ENCODE data around the gene AGO3.
"Not testable (repeated sequence)": the region's sequence is repeated elsewhere in the genome, so short reads cannot be mapped to it uniquely, and the experiment has no call there.

The AGO3 gene

GRCh38 chr1:36014722-36015220, 83.9 kb downstream of the AGO3 start:
- no peak for DNase-seq

GRCh38 chr1:36016686-36017085, 85.8 kb downstream of the AGO3 start:
- DNase-seq = no peak

- DNase-seq = peak; percentile 58
Measured at GRCh38 chr1:36023098-36023769, 92.3 kb downstream of the AGO3 start.

- not testable (repeated sequence) for DNase-seq
Measured at GRCh38 chr1:36024024-36024423, 93.1 kb downstream of the AGO3 start.

GRCh38 chr1:36024847-36025246, 93.9 kb downstream of the AGO3 start:
- DNase-seq = no peak

- DNase-seq = no peak
Measured at GRCh38 chr1:36027766-36028165, 96.9 kb downstream of the AGO3 start.

- DNase-seq = no peak
Measured at GRCh38 chr1:36031441-36031840, 100.5 kb downstream of the AGO3 start.

GRCh38 chr1:36034692-36035091, 103.8 kb downstream of the AGO3 start:
- no peak for DNase-seq

GRCh38 chr1:36035154-36035553, 104.2 kb downstream of the AGO3 start:
- no peak for DNase-seq

- no peak for DNase-seq
Measured at GRCh38 chr1:36040238-36040637, 109.3 kb downstream of the AGO3 start.

- DNase-seq = no peak
Measured at GRCh38 chr1:36051821-36052220, 120.9 kb downstream of the AGO3 start.

GRCh38 chr1:36053978-36054377, 123.1 kb downstream of the AGO3 start:
- no peak for DNase-seq

- no peak for DNase-seq
Measured at GRCh38 chr1:36055706-36056105, 124.8 kb downstream of the AGO3 start.

GRCh38 chr1:36062315-36062714, 131.4 kb downstream of the AGO3 start:
- DNase-seq = no peak

- DNase-seq = no peak
Measured at GRCh38 chr1:36067871-36068270, 137.0 kb downstream of the AGO3 start.

GRCh38 chr1:36068866-36069265, 138.0 kb downstream of the AGO3 start:
- DNase-seq = no peak

GRCh38 chr1:36070349-36070748, 139.4 kb downstream of the AGO3 start:
- no peak for DNase-seq

GRCh38 chr1:36076979-36077573, 146.2 kb downstream of the AGO3 start:
- DNase-seq = no peak

GRCh38 chr1:36080236-36080635, 149.3 kb downstream of the AGO3 start:
- no peak for DNase-seq

GRCh38 chr1:36080801-36081200, 149.9 kb downstream of the AGO3 start:
- no peak for DNase-seq

GRCh38 chr1:36081926-36082485, 151.1 kb downstream of the AGO3 start:
- no peak for DNase-seq

- DNase-seq = no peak
Measured at GRCh38 chr1:36083219-36083618, 152.3 kb downstream of the AGO3 start.

- DNase-seq = no peak
Measured at GRCh38 chr1:36083635-36084496, 153.0 kb downstream of the AGO3 start, which contains the start of gene TEKT2. Gene TEKT2 (plus strand): TSS chr1:36084094. CDS start chr1:36084922, 828 bp downstream.

All from activated CD4-positive, alpha-beta T cell treated with anti-CD3 and anti-CD28 coated beads, Interleukin-2, amount 50 U/mL, for 16 hours (primary cell).